K562 (cell line): ENCODE data around the gene ACAT2. TPM values are rescaled to one million over a fixed set of nuclear protein-coding genes. Genes with fewer than 3 reads are reported as not detected.

Experiments
- CEBPB ChIP-seq: fragments of 450-650 bp; IDR thresholded peaks from 2 replicates; pipeline ENCODE4 v1.6.1; 2016; ENCODE audit warnings: missing genetic modification characterization, missing compliant biosample characterization
- CHD2 ChIP-seq: IDR thresholded peaks from 2 replicates; pipeline ENCODE4 v1.6.1; 2011; ENCODE audit warnings: low read depth, low read length
- DLX4 ChIP-seq: fragments of 250-450 bp; sonication (Bioruptor Pico); IDR thresholded peaks from 2 replicates; pipeline ENCODE4 v1.6.1; 2021; ENCODE audit warnings: mild to moderate bottlenecking
- E2F8 ChIP-seq: fragments of 450-650 bp; IDR thresholded peaks from 2 replicates; pipeline ENCODE4 v1.7.1; 2018; ENCODE audit warnings: mild to moderate bottlenecking, low read depth; ENCODE audit not compliant: partially characterized antibody
- ETS2 ChIP-seq: IDR thresholded peaks from 2 replicates; pipeline ENCODE4 v1.6.1; 2016; ENCODE audit warnings: borderline replicate concordance, missing genetic modification characterization, mild to moderate bottlenecking, moderate library complexity, missing compliant biosample characterization; ENCODE audit not compliant: poor library complexity, severe bottlenecking
- HMG20A ChIP-seq: fragments of 450-650 bp; formaldehyde crosslinking; conservative IDR thresholded peaks from 2 replicates; pipeline ENCODE4 v1.4.0; 2020; ENCODE audit warnings: mild to moderate bottlenecking, mixed read lengths
- KDM4B ChIP-seq, 2 experiments: fragments of 450-650 bp in 1 of 2; sonication (generic) in 1 of 2; IDR thresholded peaks; 2 replicates each; pipeline ENCODE4 v1.6.1; 2016 to 2017; ENCODE audit warnings: borderline replicate concordance in 2 of 2, antibody characterized with exemption in 1 of 2, low read depth in 1 of 2, mild to moderate bottlenecking in 1 of 2
- MTA1 ChIP-seq: fragments of 450-650 bp; IDR thresholded peaks from 2 replicates; pipeline ENCODE4 v1.6.1; 2017; ENCODE audit warnings: borderline replicate concordance
- NCOA6 ChIP-seq: fragments of 450-650 bp; IDR thresholded peaks from 2 replicates; pipeline ENCODE4 v1.6.1; 2017; ENCODE audit warnings: mild to moderate bottlenecking
- NEUROD1 ChIP-seq: fragments of 150-350 bp; IDR thresholded peaks from 2 replicates; pipeline ENCODE4 v1.6.1; 2014; ENCODE audit warnings: borderline replicate concordance, low read length, low read depth; ENCODE audit not compliant: partially characterized antibody
- NFATC3 ChIP-seq: fragments of 450-650 bp; IDR thresholded peaks from 2 replicates; pipeline ENCODE4 v1.6.1; 2017; ENCODE audit warnings: mild to moderate bottlenecking
- SAP30 ChIP-seq: fragments of 200-600 bp; sonication (generic); IDR thresholded peaks from 2 replicates; pipeline ENCODE4 v1.6.1; 2012; ENCODE audit warnings: borderline replicate concordance, low read depth, mild to moderate bottlenecking, moderate library complexity, low read length, control low read depth, inconsistent platforms; ENCODE audit not compliant: insufficient read depth, poor library complexity, severe bottlenecking
- SMAD1 ChIP-seq: fragments of 150-350 bp; IDR thresholded peaks from 2 replicates; pipeline ENCODE4 v1.6.1; 2014; ENCODE audit warnings: low read length, low read depth; ENCODE audit not compliant: partially characterized antibody
- SNRNP70 ChIP-seq: fragments of 200-400 bp; formaldehyde crosslinking; optimal IDR thresholded peaks from 2 replicates; pipeline ENCODE3; 2017; ENCODE audit warnings: low read depth, low read length
- SREBF1 ChIP-seq: fragments of 150-350 bp; IDR thresholded peaks from 2 replicates; pipeline ENCODE4 v1.6.1; 2014; ENCODE audit warnings: antibody characterized with exemption, low read depth, low read length, borderline replicate concordance
- SRSF9 ChIP-seq: fragments of 200-400 bp; formaldehyde crosslinking; IDR thresholded peaks from 2 replicates; pipeline ENCODE4 v1.6.1; 2017; ENCODE audit warnings: low read depth, low read length, borderline replicate concordance
- ZBTB17 ChIP-seq: fragments of 450-650 bp; formaldehyde crosslinking; IDR thresholded peaks from 2 replicates; pipeline ENCODE4 v1.4.0; 2020; ENCODE audit warnings: mild to moderate bottlenecking
- ZFPM2 ChIP-seq: fragments of 250-450 bp; sonication (Bioruptor Pico); IDR thresholded peaks from 2 replicates; pipeline ENCODE4 v1.5.1; 2022; ENCODE audit warnings: mild to moderate bottlenecking
- ZNF146 ChIP-seq: IDR thresholded peaks from one replicate; pipeline ENCODE4 v1.6.1; 2018; ENCODE audit warnings: missing compliant biosample characterization; ENCODE audit not compliant: unreplicated experiment
- ZNF263 ChIP-seq: sonication (generic); formaldehyde crosslinking; IDR thresholded peaks from 2 replicates; pipeline ENCODE4 v1.8.0; 2022; ENCODE audit warnings: mild to moderate bottlenecking, missing genetic modification reagents, borderline replicate concordance
- ZNF707 ChIP-seq: fragments of 250-450 bp; sonication (Bioruptor Pico); conservative IDR thresholded peaks from 2 replicates; pipeline ENCODE4 v1.8.0; 2022; ENCODE audit warnings: inconsistent platforms, mild to moderate bottlenecking, moderate library complexity
- polyA plus RNA-seq, 8 experiments: library from polyadenylated mRNA; depleted of rRNA in 4 of 8; stranded (reverse) in 5 of 8; unstranded in 3 of 8; fragments of >200 nt; fragmentation: Nextera tagmentation in 2 of 8; fragmentation: Illumina TruSeq in 1 of 8; extraction: Ambion mirVana in 2 of 8; extraction: Trizol in 1 of 8; gene quantifications; 2 replicates each; pipeline versions ENCODE4 v1.2.1 to v1.2.3, GENCODE V29; 2011 to 2014; ENCODE audit warnings: inconsistent platforms in 1 of 8, missing spikeins in 1 of 8
- total RNA-seq, 7 experiments: library from RNA; depleted of rRNA in 6 of 7; stranded (reverse); fragments of >200 nt in 6 of 7; fragmentation: Illumina TruSeq in 2 of 7; extraction: Trizol in 2 of 7; gene quantifications; 2 replicates each; pipeline versions ENCODE4 v1.2.1 to v1.2.3, GENCODE V29; 2011 to 2021; ENCODE audit warnings: low replicate concordance in 1 of 7
- TF ChIP-seq, protein P1 (sequence below): IDR thresholded peaks from 2 replicates; pipeline ENCODE4 v1.6.1; 2012; ENCODE audit warnings: low read depth, low read length, improper control_type of control experiment, borderline replicate concordance

Gene ACAT2
- total and polyA plus RNA-seq, 9 of the 15 experiments (the other 6 are each of a cell fraction or from before 2014, with no cell fraction given), result 63.0 to 309 (median 144) TPM

GRCh38 chr6:159761873-159762680 lies at the start of gene ACAT2 (continued):
- TF ChIP-seq E2F8 (peak; percentile 65), NCOA6 (no peak), ETS2 (no peak), KDM4B (IDR thresholded peaks at IDR 0.05; ENCODE audit: borderline replicate concordance in 2 of 2, low read depth in 1 of 2) (0 out of 4 replicates have a peak, but pooled peaks of 1 of the 2 experiments have one; percentile 32), SNRNP70 (no peak), NFATC3 (no peak), CHD2 (peak; percentile 86), SAP30 (peak; percentile 65), DLX4 (CRISPR knock-in tag) (no peak), HMG20A (CRISPR knock-in tag) (no peak), SRSF9 (no peak), ZNF146 (no peak), ZBTB17 (peak; percentile 87), ZNF263 (CRISPR knock-in tag) (0 out of 2 replicates have a peak, but pooled peaks have one; percentile 25), ZFPM2 (no peak), NEUROD1 (peak; percentile 96), CEBPB (tag) (no peak), SMAD1 (no peak), ZNF707 (CRISPR knock-in tag) (no peak), SREBF1 (peak; percentile 60; the same call in 1 of the 2 replicates), MTA1 (no peak)
- TF ChIP-seq, protein P1, sequence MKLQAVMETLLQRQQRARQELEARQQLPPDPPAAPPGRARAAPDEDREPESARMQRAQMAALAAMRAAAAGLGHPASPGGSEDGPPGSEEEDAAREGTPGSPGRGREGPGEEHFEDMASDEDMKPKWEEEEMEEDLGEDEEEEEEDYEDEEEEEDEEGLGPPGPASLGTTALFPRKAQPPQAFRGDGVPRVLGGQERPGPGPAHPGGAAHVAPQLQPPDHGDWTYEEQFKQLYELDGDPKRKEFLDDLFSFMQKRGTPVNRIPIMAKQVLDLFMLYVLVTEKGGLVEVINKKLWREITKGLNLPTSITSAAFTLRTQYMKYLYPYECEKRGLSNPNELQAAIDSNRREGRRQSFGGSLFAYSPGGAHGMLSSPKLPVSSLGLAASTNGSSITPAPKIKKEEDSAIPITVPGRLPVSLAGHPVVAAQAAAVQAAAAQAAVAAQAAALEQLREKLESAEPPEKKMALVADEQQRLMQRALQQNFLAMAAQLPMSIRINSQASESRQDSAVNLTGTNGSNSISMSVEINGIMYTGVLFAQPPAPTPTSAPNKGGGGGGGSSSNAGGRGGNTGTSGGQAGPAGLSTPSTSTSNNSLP, result no peak
